ENCODE results near the gene ZNF714. TPM values are rescaled to one million over a fixed set of nuclear protein-coding genes. Genes with fewer than 3 reads are reported as not detected.

Gene ZNF714
- total and polyA plus RNA-seq, 9 of the 15 experiments (the other 6 are each of a cell fraction or from before 2014, with no cell fraction given): 16.2 to 40.8 (median 28.9) TPM

DNA sequence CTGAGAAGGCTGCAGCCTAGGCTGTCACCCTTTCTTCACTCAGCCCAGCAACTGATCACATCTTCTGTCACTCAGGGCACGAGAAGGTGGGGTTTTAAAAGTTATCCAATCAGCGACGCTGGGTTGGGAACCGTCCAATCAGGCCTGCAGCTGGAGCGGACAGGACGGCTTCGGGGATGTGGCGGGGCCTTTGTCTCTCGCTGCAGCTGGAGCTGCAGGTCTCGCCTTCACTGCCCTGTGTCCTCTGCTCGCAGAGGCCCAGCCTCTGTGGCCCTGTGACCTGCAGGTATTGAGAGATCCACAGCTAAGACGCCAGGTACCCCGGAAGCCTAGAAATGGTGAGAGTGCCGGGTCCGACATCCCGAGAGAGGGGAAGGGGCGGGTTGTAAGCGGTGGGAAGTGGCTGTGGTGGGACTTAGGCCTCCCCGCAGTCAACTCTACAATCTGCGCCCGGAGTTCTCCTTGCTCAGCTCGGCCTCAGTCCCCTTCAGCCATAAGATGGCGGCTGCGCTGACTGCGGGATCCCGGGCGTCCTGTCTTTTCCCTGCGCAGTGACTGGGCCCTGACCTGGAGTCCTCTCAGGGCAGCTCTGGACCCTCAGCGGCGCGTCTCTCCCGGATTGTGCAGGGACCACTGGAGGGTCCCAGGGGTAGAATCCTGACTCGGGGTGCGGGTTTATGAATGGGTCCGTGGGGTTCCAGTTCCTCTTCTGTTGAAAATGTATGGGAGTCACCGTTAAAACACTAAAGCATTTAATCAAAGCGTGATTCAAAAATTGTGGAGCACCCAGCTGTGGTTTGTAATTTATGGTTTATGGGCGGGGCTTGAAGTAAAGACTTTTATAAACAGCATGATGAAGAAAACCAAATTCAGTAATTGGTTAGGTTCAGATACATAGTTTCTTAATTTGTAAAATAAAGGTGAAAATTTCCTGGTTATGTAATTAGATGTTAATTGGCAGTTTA is at the start of gene ZNF714 (continued):
- TF ChIP-seq, protein P1, sequence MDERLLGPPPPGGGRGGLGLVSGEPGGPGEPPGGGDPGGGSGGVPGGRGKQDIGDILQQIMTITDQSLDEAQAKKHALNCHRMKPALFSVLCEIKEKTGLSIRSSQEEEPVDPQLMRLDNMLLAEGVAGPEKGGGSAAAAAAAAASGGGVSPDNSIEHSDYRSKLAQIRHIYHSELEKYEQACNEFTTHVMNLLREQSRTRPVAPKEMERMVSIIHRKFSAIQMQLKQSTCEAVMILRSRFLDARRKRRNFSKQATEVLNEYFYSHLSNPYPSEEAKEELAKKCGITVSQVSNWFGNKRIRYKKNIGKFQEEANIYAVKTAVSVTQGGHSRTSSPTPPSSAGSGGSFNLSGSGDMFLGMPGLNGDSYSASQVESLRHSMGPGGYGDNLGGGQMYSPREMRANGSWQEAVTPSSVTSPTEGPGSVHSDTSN (CRISPR knock-in tag; IDR thresholded peaks at IDR 0.05; ENCODE audit: low read depth): peak; percentile 85
- TF ChIP-seq, protein P1 (tag; conservative IDR thresholded peaks at IDR 0.05; ENCODE audit: low read depth): peak; percentile 95
- TF ChIP-seq SOX6 (IDR thresholded peaks at IDR 0.05) (no peak), CHD2 (IDR thresholded peaks at IDR 0.05; ENCODE audit: low read depth, low read length) (peak; percentile 70; the same call in 1 of the 2 replicates), RB1 (IDR thresholded peaks at IDR 0.05; ENCODE audit: low read depth) (no peak), SMARCC2 (IDR thresholded peaks at IDR 0.05; ENCODE audit: low read depth) (no peak), HOXB6 (CRISPR knock-in tag; IDR thresholded peaks at IDR 0.05; ENCODE audit: borderline replicate concordance) (no peak), PCBP1 (IDR thresholded peaks at IDR 0.05; ENCODE audit: low read depth, low read length, poor library complexity, severe bottlenecking) (no peak), POLR2B (IDR thresholded peaks at IDR 0.05; ENCODE audit: low read depth, partially characterized antibody) (peak; percentile 83), TCF3 (CRISPR knock-in tag; IDR thresholded peaks at IDR 0.05) (0 out of 2 replicates have a peak, but pooled peaks have one; percentile 18), PML (IDR thresholded peaks at IDR 0.05; ENCODE audit: low read length) (peak; percentile 64; the same call in 1 of the 2 replicates), EP400 (IDR thresholded peaks at IDR 0.05) (peak; percentile 67; the same call in 1 of the 2 replicates), MTA3 (IDR thresholded peaks at IDR 0.05; ENCODE audit: borderline replicate concordance) (peak; percentile 67; the same call in 1 of the 2 replicates), HEY1 (CRISPR knock-in tag; IDR thresholded peaks at IDR 0.05; ENCODE audit: borderline replicate concordance) (no peak), CXXC5 (CRISPR knock-in tag; IDR thresholded peaks at IDR 0.05) (peak; percentile 79), GATA2 (CRISPR knock-in tag; IDR thresholded peaks at IDR 0.05) (peak; percentile 20; the same call in 1 of the 2 replicates)
- TF ChIP-seq, protein P2, sequence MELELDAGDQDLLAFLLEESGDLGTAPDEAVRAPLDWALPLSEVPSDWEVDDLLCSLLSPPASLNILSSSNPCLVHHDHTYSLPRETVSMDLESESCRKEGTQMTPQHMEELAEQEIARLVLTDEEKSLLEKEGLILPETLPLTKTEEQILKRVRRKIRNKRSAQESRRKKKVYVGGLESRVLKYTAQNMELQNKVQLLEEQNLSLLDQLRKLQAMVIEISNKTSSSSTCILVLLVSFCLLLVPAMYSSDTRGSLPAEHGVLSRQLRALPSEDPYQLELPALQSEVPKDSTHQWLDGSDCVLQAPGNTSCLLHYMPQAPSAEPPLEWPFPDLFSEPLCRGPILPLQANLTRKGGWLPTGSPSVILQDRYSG (tag; conservative IDR thresholded peaks at IDR 0.05; ENCODE audit: low read depth): no peak
- TF ChIP-seq, protein P3, sequence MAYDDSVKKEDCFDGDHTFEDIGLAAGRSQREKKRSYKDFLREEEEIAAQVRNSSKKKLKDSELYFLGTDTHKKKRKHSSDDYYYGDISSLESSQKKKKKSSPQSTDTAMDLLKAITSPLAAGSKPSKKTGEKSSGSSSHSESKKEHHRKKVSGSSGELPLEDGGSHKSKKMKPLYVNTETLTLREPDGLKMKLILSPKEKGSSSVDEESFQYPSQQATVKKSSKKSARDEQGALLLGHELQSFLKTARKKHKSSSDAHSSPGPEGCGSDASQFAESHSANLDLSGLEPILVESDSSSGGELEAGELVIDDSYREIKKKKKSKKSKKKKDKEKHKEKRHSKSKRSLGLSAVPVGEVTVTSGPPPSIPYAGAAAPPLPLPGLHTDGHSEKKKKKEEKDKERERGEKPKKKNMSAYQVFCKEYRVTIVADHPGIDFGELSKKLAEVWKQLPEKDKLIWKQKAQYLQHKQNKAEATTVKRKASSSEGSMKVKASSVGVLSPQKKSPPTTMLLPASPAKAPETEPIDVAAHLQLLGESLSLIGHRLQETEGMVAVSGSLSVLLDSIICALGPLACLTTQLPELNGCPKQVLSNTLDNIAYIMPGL (CRISPR knock-in tag; IDR thresholded peaks at IDR 0.05): no peak
- TF ChIP-seq, protein P4, sequence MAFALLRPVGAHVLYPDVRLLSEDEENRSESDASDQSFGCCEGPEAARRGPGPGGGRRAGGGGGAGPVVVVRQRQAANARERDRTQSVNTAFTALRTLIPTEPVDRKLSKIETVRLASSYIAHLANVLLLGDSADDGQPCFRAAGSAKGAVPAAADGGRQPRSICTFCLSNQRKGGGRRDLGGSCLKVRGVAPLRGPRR (CRISPR knock-in tag; IDR thresholded peaks at IDR 0.05): no peak
- TF ChIP-seq, protein P5, sequence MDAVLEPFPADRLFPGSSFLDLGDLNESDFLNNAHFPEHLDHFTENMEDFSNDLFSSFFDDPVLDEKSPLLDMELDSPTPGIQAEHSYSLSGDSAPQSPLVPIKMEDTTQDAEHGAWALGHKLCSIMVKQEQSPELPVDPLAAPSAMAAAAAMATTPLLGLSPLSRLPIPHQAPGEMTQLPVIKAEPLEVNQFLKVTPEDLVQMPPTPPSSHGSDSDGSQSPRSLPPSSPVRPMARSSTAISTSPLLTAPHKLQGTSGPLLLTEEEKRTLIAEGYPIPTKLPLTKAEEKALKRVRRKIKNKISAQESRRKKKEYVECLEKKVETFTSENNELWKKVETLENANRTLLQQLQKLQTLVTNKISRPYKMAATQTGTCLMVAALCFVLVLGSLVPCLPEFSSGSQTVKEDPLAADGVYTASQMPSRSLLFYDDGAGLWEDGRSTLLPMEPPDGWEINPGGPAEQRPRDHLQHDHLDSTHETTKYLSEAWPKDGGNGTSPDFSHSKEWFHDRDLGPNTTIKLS (IDR thresholded peaks at IDR 0.05; ENCODE audit: borderline replicate concordance, low read depth): peak; percentile 61; the same call in 1 of the 2 replicates

Data from K562 (cell line).